Activated naive CD4-positive, alpha-beta T cell treated with anti-CD3 and anti-CD28 coated beads, Interleukin-2, amount 50 U/mL, for 16 hours (primary cell): ENCODE results near the gene MYO15B.

ENCODE experiments used
- DNase-seq: peaks from one replicate; pipeline ENCODE4 v3.0.0-alpha.2; 2020

Gene MYO15B

GRCh38 chr17:75672011-75672410, 84.4 kb downstream of the MYO15B start:
- no peak for DNase-seq

GRCh38 chr17:75673487-75673886, 85.9 kb downstream of the MYO15B start:
- DNase-seq = no peak
